LHCN-M2 (cell line): Measurements from ENCODE around the gene SYNGAP1. TPM values are rescaled to one million over a fixed set of nuclear protein-coding genes. Genes with fewer than 3 reads are reported as not detected.
"Not testable (repeated sequence)": the region's sequence is repeated elsewhere in the genome, so short reads cannot be mapped to it uniquely, and the experiment has no call there.

ENCODE experiments used
- DNase-seq: peaks from one replicate; pipeline ENCODE4 v3.0.0-alpha.2; 2012; ENCODE audit warnings: low read depth
- total RNA-seq: library from RNA; depleted of rRNA; stranded (reverse); fragments of >200 nt; gene quantifications from 2 replicates; pipeline ENCODE4 v1.2.3, GENCODE V29; 2014; rRNA removed

The SYNGAP1 gene
- total RNA-seq, 1 experiment from 2014 or later = 4.2 TPM

DNA sequence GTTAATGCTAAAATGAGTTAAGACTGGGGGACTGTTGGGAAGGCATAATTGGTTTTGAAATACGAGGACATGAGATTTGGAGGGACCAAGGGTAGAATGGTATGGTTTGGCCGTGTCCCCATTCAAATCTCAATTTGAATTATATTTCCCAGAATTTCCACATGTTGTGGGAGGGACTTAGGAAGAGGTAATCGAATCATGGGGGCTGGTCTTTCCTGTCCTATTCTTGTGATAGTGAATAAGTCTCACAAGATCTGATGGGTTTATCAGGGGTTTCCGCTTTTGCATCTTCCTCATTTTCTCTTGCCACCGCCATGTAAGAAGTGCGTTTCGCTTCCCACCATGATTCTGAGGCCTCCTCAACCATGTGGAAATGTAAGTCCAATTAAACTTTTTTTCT, 47.2 kb downstream of the SYNGAP1 start:
- DNase-seq = no peak

DNA sequence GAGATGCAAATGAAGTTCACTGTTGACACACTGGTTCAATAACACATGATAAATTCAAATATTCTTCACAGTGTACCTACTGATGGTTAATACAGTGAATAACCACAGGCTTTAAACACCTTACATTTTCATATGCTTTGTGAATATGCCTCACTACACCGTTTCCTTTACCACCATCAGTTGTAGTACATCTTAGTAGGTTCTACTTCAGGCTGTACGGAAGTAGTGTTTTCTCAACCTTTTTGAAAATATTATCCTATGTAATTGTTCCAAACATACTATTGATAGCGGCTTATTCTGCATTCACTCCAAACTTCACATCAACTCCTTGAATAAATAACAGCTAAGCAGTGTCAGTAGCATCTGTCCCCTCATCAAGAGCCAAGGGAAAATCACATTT, 49.8 kb downstream of the SYNGAP1 start:
- DNase-seq = no peak

DNA sequence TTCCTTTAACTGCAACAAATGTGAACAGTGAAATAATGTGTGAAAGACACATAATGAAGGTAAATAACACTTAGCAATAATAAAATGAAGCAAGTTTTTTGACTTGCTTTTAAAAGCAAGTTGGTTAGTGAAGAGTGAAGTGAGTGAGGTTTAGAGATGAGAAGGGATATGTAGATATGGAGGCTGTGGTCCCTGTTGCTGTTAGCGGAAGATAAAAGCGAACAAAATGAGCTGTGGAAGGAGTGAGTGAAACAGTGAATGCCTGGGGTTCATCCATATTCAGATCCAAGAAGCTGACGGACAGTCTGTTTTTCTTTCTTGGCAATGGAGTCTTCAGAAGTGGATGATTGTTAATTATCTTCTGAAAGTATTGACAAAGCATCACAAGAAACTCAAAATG, 58.0 kb downstream of the SYNGAP1 start:
- DNase-seq = no peak

DNA sequence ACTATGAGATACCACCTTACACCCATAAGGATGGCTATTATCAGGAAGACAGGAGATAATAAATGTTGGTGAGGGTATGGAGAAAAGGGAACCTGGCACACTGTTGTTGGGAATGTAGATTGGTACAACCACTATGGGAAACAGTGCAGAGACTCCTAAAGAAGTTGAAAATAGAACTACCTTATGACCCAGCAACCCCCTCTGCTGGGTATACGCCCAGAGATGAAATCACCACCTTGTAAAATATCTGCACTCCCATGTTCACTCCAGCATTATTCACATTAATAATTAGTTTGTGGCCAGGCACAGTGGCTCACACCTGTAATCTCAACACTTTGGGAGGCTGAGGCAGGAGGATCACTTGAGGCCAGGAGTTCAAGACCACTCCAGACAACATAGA, 61.3 kb downstream of the SYNGAP1 start:
- DNase-seq = no peak

DNA sequence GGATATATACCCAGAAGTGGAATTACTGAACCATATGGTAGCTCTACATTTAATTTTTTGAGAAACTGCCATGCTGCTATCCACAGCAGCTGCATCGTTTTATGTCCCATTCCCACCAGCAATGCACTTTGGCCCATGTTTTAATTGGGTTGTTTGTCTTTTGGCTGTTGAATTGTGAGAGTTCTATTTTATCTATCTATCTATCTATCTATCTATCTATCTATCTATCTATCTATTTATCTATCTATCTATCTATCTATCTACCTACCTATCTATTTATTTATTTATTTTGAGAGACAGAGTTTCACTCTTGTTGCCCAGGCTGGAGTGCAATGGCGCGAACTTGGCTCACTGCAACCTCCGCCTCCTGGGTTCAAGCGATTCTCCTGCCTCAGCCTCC, 62.8 kb downstream of the SYNGAP1 start:
- not testable (repeated sequence) for DNase-seq

DNA sequence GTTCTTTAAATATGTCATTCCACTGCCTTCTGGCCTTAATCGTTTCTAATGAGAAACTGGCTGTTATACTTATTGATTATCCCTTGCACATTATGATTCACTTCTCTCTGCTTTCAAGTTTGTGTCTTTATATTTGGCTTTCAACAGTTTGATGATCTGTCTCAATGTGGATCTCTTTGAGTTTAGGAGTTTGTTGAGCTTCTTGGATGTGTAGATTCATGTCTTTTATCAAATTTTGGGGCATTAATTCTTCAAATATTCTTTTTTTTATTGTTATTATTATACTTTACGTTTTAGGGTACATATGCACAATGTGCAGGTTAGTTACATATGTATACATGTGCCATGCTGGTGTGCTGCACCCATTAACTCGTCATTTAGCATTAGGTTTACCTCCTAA, 63.8 kb downstream of the SYNGAP1 start:
- no peak for DNase-seq

DNA sequence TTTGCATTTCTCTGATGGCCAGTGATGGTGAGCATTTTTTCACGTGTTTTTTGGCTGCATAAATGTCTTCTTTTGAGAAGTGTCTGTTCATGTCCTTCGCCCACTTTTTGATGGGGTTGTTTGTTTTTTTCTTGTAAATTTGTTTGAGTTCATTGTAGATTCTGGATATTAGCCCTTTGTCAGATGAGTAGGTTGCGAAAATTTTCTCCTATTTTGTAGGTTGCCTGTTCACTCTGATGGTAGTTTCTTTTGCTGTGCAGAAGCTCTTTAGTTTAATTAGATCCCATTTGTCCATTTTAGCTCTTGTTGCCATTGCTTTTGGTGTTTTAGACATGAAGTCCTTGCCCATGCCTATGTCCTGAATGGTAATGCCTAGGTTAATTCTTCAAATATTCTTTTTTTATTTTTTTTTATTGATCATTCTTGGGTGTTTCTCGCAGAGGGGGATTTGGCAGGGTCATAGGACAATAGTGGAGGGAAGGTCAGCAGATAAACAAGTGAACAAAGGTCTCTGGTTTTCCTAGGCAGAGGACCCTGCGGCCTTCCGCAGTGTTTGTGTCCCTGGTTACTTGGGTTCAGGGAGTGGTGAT, 64.9 kb downstream of the SYNGAP1 start:
- not testable (repeated sequence) for DNase-seq

DNA sequence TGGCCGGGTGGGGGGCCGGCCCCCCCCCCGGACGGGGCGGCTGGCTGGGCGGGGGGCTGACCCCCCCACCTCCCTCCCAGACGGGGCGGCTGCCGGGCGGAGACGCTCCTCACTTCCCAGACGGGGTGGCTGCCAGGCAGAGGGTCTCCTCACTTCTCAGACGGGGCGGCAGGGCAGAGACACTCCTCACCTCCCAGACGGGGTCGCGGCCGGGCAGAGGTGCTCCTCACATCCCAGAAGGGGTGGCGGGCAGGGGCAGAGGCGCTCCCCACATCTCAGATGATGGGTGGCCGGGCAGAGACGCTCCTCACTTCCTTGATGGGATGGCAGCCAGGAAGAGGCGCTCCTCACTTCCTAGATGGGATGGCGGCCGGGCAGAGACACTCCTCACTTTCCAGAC, 65.8 kb downstream of the SYNGAP1 start:
- DNase-seq = not testable (repeated sequence)

DNA sequence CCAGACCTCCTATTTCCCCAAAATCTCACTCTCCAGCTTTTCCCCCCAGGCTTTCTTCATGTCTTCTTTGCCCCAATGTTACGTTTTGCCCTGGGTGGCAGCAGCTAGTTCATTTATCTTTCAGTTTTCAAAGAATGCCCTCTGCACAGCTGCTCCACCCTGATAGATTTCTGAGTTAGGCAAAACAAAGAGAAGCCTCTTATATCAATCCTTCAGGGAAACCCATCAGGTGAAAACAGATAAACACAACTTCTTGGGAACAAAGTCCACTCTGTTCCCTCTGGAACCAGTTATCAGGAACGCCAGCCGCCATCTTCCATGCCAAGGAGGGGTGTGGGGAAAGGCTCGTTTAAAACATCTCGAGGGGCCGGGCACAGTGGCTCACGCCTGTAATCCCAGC, 68.5 kb downstream of the SYNGAP1 start:
- no peak for DNase-seq

DNA sequence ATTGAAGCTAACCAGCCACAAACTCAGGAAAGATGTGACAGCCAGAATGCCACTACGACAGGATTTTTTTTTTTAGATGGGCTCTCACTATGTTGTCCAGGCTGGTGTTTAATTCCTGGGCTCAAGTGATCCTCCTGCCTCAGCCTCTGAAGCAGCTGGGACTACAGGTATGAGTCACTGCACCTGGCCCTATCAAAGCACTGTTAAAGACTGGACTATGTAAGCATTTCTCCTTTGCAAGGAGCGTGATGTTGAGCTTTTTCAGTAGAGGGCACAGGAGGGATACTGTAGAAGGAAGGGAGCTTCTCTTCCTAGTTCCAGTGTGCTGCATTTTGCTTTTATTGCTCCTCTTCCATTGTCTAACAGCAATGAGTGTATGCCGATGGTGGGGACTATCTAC, 70.3 kb downstream of the SYNGAP1 start:
- peak; percentile 49 for DNase-seq

DNA sequence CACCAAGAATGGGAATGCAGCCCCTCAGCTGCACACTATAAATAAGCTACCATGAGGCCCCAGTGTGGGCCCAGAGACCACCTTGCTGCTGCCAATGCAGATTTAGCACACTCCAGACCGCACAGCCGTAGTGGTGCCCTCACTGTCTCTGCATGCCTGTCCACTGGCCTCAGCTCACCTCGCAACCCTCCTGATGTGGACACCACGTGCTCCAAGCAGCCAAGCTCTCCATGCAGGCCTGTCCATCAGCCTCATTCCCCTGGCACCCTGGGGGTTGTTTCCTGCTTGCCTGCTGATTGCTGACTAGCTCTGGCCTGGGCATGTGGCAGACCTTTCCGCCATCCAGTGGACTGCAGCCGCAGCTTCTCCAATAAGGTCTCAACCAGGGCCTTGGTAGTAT, 70.8 kb downstream of the SYNGAP1 start:
- peak; percentile 31 for DNase-seq

DNA sequence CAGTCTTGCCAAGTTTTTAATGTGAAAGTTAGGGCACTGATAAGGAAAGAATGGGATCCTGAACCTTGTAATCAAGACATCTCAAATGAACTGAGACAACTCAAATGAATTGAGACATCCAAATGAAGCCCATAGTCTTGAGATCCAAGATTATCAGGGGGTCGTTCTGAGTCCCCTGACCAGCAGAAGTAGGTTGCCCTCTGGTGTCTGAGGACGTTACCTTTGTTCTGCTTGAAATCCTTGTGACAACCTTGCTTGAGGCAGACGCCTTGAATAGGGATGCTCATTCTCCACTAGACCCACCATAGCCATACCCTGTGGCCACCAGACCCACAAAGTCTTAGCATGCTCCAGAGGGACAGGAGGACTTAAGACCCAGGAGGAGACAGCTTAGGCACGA, 72.2 kb downstream of the SYNGAP1 start:
- no peak for DNase-seq

DNA sequence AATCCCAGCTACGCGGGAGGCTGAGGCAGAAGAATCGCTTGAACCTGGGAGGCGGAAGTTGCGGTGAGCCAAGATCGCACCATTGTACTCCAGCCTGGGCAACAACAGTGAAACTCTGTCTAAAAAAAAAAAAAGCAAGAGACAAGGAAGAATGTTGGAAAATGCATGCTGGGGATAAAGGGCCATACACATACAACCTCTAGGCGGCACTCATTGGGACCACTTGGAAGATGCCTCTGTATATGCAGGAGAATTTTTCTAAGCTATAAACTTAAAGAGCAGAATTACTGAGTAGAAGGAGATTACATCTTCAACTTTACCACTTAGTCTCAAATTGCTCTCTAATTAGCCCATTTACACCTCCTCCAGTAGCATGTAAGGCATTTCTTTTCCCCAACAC, 77.3 kb downstream of the SYNGAP1 start:
- DNase-seq = no peak

DNA sequence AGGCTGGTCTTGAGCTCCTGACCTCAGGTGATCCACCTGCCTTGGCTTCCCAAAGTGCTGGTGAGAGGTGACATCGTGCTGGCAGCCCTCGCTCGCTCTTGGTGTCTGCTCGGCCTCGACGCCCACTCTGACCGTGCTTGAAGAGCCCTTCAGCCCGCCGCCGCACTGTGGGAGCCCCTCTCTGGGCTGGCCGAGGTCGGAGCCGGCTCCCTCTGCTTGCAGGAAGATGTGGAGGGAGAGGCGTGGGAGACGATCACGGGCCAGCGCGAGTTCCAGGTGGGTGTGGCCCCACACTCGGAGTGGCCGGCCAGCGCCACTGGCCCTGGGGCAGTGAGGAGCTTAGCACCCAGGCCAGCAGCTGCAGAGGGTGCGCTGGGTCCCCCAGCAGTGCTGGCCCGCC, 82.6 kb downstream of the SYNGAP1 start:
- no peak for DNase-seq

DNA sequence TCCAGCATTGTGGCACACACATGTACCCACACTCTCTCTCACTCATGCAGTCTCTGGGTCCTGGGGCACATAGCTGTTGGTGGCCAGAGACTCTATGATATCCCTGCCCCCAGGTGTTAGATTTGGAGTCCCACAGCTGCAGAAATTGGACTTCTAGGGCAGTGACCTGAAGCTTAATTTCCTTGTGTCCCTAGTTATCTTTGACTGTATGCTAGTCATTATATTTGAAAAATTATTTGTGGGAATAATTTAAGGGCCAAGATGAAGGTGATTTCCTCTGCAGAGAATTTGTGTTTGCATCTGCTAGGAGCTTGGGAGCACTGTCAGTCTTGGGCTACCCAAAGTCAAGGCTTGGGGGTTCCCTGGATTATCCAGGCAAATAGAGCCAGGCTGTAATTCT, 84.6 kb downstream of the SYNGAP1 start:
- DNase-seq = no peak

Other genes with a start within 250 kb of the SYNGAP1 start
- 0.96 and 1.1 TPM in 2 replicates for gene COL11A2, start 227.6 kb upstream of the SYNGAP1 start, total RNA-seq
- 17.4 and 23.0 TPM in 2 replicates for gene RXRB, start 219.4 kb upstream of the SYNGAP1 start, total RNA-seq
- gene SLC39A7, start 219.2 kb upstream of the SYNGAP1 start, total RNA-seq = 91.9 and 104 TPM in 2 replicates
- gene HSD17B8, start 215.4 kb upstream of the SYNGAP1 start, total RNA-seq = 7.9 and 9.1 TPM in 2 replicates
- 17.4 and 22.2 TPM in 2 replicates for gene RING1, start 211.6 kb upstream of the SYNGAP1 start, total RNA-seq
- gene VPS52, start 148.2 kb upstream of the SYNGAP1 start, total RNA-seq = 40.0 and 51.0 TPM in 2 replicates
- gene RPS18, start 148.0 kb upstream of the SYNGAP1 start, total RNA-seq = 2,111 and 2,414 TPM in 2 replicates
- gene B3GALT4, start 142.9 kb upstream of the SYNGAP1 start, total RNA-seq = 0.06 and 0.19 TPM in 2 replicates
- 83.7 and 98.3 TPM in 2 replicates for gene WDR46, start 130.8 kb upstream of the SYNGAP1 start, total RNA-seq
- 67.6 and 82.1 TPM in 2 replicates for gene PFDN6, start 130.5 kb upstream of the SYNGAP1 start, total RNA-seq
- 20.6 and 24.4 TPM in 2 replicates for gene RGL2, start 121.1 kb upstream of the SYNGAP1 start, total RNA-seq
- 44.9 and 57.9 TPM in 2 replicates for gene TAPBP, start 106.0 kb upstream of the SYNGAP1 start, total RNA-seq
- gene ZBTB22, start 102.3 kb upstream of the SYNGAP1 start, total RNA-seq = 10.1 and 15.0 TPM in 2 replicates
- gene DAXX, start 97.1 kb upstream of the SYNGAP1 start, total RNA-seq = 51.6 and 64.3 TPM in 2 replicates
- gene KIFC1, start 28.2 kb upstream of the SYNGAP1 start, total RNA-seq = 97.6 and 98.5 TPM in 2 replicates
- gene PHF1, start 9.1 kb upstream of the SYNGAP1 start, total RNA-seq = 39.3 and 49.7 TPM in 2 replicates
- gene CUTA, start 2.0 kb upstream of the SYNGAP1 start, total RNA-seq = 230 and 234 TPM in 2 replicates
- gene ZBTB9, start 34.5 kb downstream of the SYNGAP1 start, total RNA-seq = 5.5 and 5.7 TPM in 2 replicates
- gene BAK1, start 160.2 kb downstream of the SYNGAP1 start, total RNA-seq = 18.5 and 19.3 TPM in 2 replicates
- 48.6 and 50.1 TPM in 2 replicates for gene ITPR3, start 201.3 kb downstream of the SYNGAP1 start, total RNA-seq